ENCODE results near the gene MIS18BP1. TPM values are rescaled to one million over a fixed set of nuclear protein-coding genes. Genes with fewer than 3 reads are reported as not detected.

Gene MIS18BP1
- total RNA-seq, 1 donor from 2014 or later = 14.6 TPM

- H3K4me3 ChIP-seq (ENCODE audit: low read length in 3 of 3) = no peak overlapping the region
- H3K4me1 ChIP-seq (ENCODE audit: control insufficient read depth in 3 of 3, insufficient read depth in 3 of 3, low read length in 3 of 3) = no peaks in the 10 kb centered on the region
- no peaks in the 10 kb centered on the region for H3K27me3 ChIP-seq (ENCODE audit: control insufficient read depth in 3 of 3, insufficient read depth in 3 of 3, low read length in 3 of 3)
- no peak overlapping the region for H3K27ac ChIP-seq (ENCODE audit: low read depth, low read length)
- no peak overlapping the region for H3K9ac ChIP-seq (ENCODE audit: low read depth in 1 of 3, low read length in 3 of 3)
- no peaks in the 10 kb centered on the region for H3K9me3 ChIP-seq (ENCODE audit: control insufficient read depth in 3 of 3, low read length in 3 of 3)
- peaks cover 2 to 16% (median 6%) of the 10 kb centered on the region in 3 donors for H3K36me3 ChIP-seq (ENCODE audit: control insufficient read depth in 3 of 3, insufficient read depth in 3 of 3, low read length in 3 of 3)
Measured at GRCh38 chr14:45211295-45211694, 41.7 kb downstream of the MIS18BP1 start.

GRCh38 chr14:45210159-45210558 is 42.8 kb downstream of the MIS18BP1 start:
- Histone ChIP-seq H3K27me3 (ENCODE audit: control insufficient read depth in 3 of 3, insufficient read depth in 3 of 3, low read length in 3 of 3) (no peaks in the 10 kb centered on the region), H3K4me3 (ENCODE audit: low read length in 3 of 3) (no peak overlapping the region), H3K36me3 (ENCODE audit: control insufficient read depth in 3 of 3, insufficient read depth in 3 of 3, low read length in 3 of 3) (peaks cover 2 to 17% (median 6%) of the 10 kb centered on the region in 3 donors), H3K4me1 (ENCODE audit: control insufficient read depth in 3 of 3, insufficient read depth in 3 of 3, low read length in 3 of 3) (no peaks in the 10 kb centered on the region), H3K9me3 (ENCODE audit: control insufficient read depth in 3 of 3, low read length in 3 of 3) (no peaks in the 10 kb centered on the region), H3K9ac (ENCODE audit: low read depth in 1 of 3, low read length in 3 of 3) (no peak overlapping the region), H3K27ac (ENCODE audit: low read depth, low read length) (no peak overlapping the region)

GRCh38 chr14:45204241-45204640 is 48.8 kb downstream of the MIS18BP1 start:
- Histone ChIP-seq H3K4me3 (ENCODE audit: low read length in 3 of 3) (no peak overlapping the region), H3K36me3 (ENCODE audit: control insufficient read depth in 3 of 3, insufficient read depth in 3 of 3, low read length in 3 of 3) (peaks cover 2 to 7% (median 5%) of the 10 kb centered on the region in 3 donors), H3K27me3 (ENCODE audit: control insufficient read depth in 3 of 3, insufficient read depth in 3 of 3, low read length in 3 of 3) (no peaks in the 10 kb centered on the region), H3K9ac (ENCODE audit: low read depth in 1 of 3, low read length in 3 of 3) (no peak overlapping the region), H3K9me3 (ENCODE audit: control insufficient read depth in 3 of 3, low read length in 3 of 3) (no peaks in the 10 kb centered on the region), H3K4me1 (ENCODE audit: control insufficient read depth in 3 of 3, insufficient read depth in 3 of 3, low read length in 3 of 3) (no peaks in the 10 kb centered on the region), H3K27ac (ENCODE audit: low read depth, low read length) (no peak overlapping the region)

GRCh38 chr14:45201905-45202304 is 51.1 kb downstream of the MIS18BP1 start:
- no peak overlapping the region for H3K4me3 ChIP-seq (ENCODE audit: low read length in 3 of 3)
- no peaks in the 10 kb centered on the region for H3K9me3 ChIP-seq (ENCODE audit: control insufficient read depth in 3 of 3, low read length in 3 of 3)
- H3K27me3 ChIP-seq (ENCODE audit: control insufficient read depth in 3 of 3, insufficient read depth in 3 of 3, low read length in 3 of 3) = no peaks in the 10 kb centered on the region
- no peak overlapping the region for H3K9ac ChIP-seq (ENCODE audit: low read depth in 1 of 3, low read length in 3 of 3)
- H3K27ac ChIP-seq (ENCODE audit: low read depth, low read length) = no peak overlapping the region
- H3K36me3 ChIP-seq (ENCODE audit: control insufficient read depth in 3 of 3, insufficient read depth in 3 of 3, low read length in 3 of 3) = peaks cover 2 to 6% (median 5%) of the 10 kb centered on the region in 3 donors
- no peaks in the 10 kb centered on the region for H3K4me1 ChIP-seq (ENCODE audit: control insufficient read depth in 3 of 3, insufficient read depth in 3 of 3, low read length in 3 of 3)

- no peak overlapping the region for H3K9ac ChIP-seq (ENCODE audit: low read depth in 1 of 3, low read length in 3 of 3)
- peaks cover 0 to 8% (median 0%) of the 10 kb centered on the region in 3 donors for H3K36me3 ChIP-seq (ENCODE audit: control insufficient read depth in 3 of 3, insufficient read depth in 3 of 3, low read length in 3 of 3)
Measured at GRCh38 chr14:45199230-45199629, 53.8 kb downstream of the MIS18BP1 start.

GRCh38 chr14:45198551-45198950 is 54.5 kb downstream of the MIS18BP1 start:
- H3K4me1 ChIP-seq (ENCODE audit: control insufficient read depth in 3 of 3, insufficient read depth in 3 of 3, low read length in 3 of 3) = no peaks in the 10 kb centered on the region
- H3K9me3 ChIP-seq (ENCODE audit: control insufficient read depth in 3 of 3, low read length in 3 of 3) = no peaks in the 10 kb centered on the region
- no peaks in the 10 kb centered on the region for H3K27me3 ChIP-seq (ENCODE audit: control insufficient read depth in 3 of 3, insufficient read depth in 3 of 3, low read length in 3 of 3)
- H3K4me3 ChIP-seq (ENCODE audit: low read length in 3 of 3) = no peak overlapping the region
- H3K27ac ChIP-seq (ENCODE audit: low read depth, low read length) = no peak overlapping the region
- H3K36me3 ChIP-seq (ENCODE audit: control insufficient read depth in 3 of 3, insufficient read depth in 3 of 3, low read length in 3 of 3) = peaks cover 0 to 8% (median 0%) of the 10 kb centered on the region in 3 donors
- no peak overlapping the region for H3K9ac ChIP-seq (ENCODE audit: low read depth in 1 of 3, low read length in 3 of 3)

More at GRCh38 chr14:45199230-45199629, 53.8 kb downstream of the MIS18BP1 start:
- Histone ChIP-seq H3K27me3 (ENCODE audit: control insufficient read depth in 3 of 3, insufficient read depth in 3 of 3, low read length in 3 of 3) (no peaks in the 10 kb centered on the region), H3K9me3 (ENCODE audit: control insufficient read depth in 3 of 3, low read length in 3 of 3) (no peaks in the 10 kb centered on the region), H3K4me3 (ENCODE audit: low read length in 3 of 3) (no peak overlapping the region), H3K4me1 (ENCODE audit: control insufficient read depth in 3 of 3, insufficient read depth in 3 of 3, low read length in 3 of 3) (no peaks in the 10 kb centered on the region), H3K27ac (ENCODE audit: low read depth, low read length) (no peak overlapping the region)

- H3K4me1 ChIP-seq (ENCODE audit: control insufficient read depth in 3 of 3, insufficient read depth in 3 of 3, low read length in 3 of 3) = no peaks in the 10 kb centered on the region
- H3K36me3 ChIP-seq (ENCODE audit: control insufficient read depth in 3 of 3, insufficient read depth in 3 of 3, low read length in 3 of 3) = peaks cover 0 to 3% (median 0%) of the 10 kb centered on the region in 3 donors
- no peak overlapping the region for H3K9ac ChIP-seq (ENCODE audit: low read depth in 1 of 3, low read length in 3 of 3)
- H3K9me3 ChIP-seq (ENCODE audit: control insufficient read depth in 3 of 3, low read length in 3 of 3) = no peaks in the 10 kb centered on the region
- H3K4me3 ChIP-seq (ENCODE audit: low read length in 3 of 3) = no peak overlapping the region
- no peaks in the 10 kb centered on the region for H3K27me3 ChIP-seq (ENCODE audit: control insufficient read depth in 3 of 3, insufficient read depth in 3 of 3, low read length in 3 of 3)
- no peak overlapping the region for H3K27ac ChIP-seq (ENCODE audit: low read depth, low read length)
Measured at GRCh38 chr14:45194964-45195363, 58.0 kb downstream of the MIS18BP1 start.

- Histone ChIP-seq H3K27ac (ENCODE audit: low read depth, low read length) (no peak overlapping the region), H3K4me3 (ENCODE audit: low read length in 3 of 3) (no peak overlapping the region), H3K36me3 (ENCODE audit: control insufficient read depth in 3 of 3, insufficient read depth in 3 of 3, low read length in 3 of 3) (peaks cover 0 to 9% (median 7%) of the 10 kb centered on the region in 3 donors), H3K4me1 (ENCODE audit: control insufficient read depth in 3 of 3, insufficient read depth in 3 of 3, low read length in 3 of 3) (no peaks in the 10 kb centered on the region), H3K27me3 (ENCODE audit: control insufficient read depth in 3 of 3, insufficient read depth in 3 of 3, low read length in 3 of 3) (no peaks in the 10 kb centered on the region), H3K9me3 (ENCODE audit: control insufficient read depth in 3 of 3, low read length in 3 of 3) (no peaks in the 10 kb centered on the region), H3K9ac (ENCODE audit: low read depth in 1 of 3, low read length in 3 of 3) (no peak overlapping the region)
Measured at GRCh38 chr14:45185100-45185814, 67.7 kb downstream of the MIS18BP1 start.

GRCh38 chr14:45181806-45182205 is 71.2 kb downstream of the MIS18BP1 start:
- H3K4me3 ChIP-seq (ENCODE audit: low read length in 3 of 3) = no peak overlapping the region
- H3K9me3 ChIP-seq (ENCODE audit: control insufficient read depth in 3 of 3, low read length in 3 of 3) = no peaks in the 10 kb centered on the region
- H3K27ac ChIP-seq (ENCODE audit: low read depth, low read length) = no peak overlapping the region
- H3K4me1 ChIP-seq (ENCODE audit: control insufficient read depth in 3 of 3, insufficient read depth in 3 of 3, low read length in 3 of 3) = no peaks in the 10 kb centered on the region
- no peaks in the 10 kb centered on the region for H3K27me3 ChIP-seq (ENCODE audit: control insufficient read depth in 3 of 3, insufficient read depth in 3 of 3, low read length in 3 of 3)
- no peak overlapping the region for H3K9ac ChIP-seq (ENCODE audit: low read depth in 1 of 3, low read length in 3 of 3)
- H3K36me3 ChIP-seq (ENCODE audit: control insufficient read depth in 3 of 3, insufficient read depth in 3 of 3, low read length in 3 of 3) = peaks cover 0 to 6% (median 0%) of the 10 kb centered on the region in 3 donors

- Histone ChIP-seq H3K4me1 (ENCODE audit: control insufficient read depth in 3 of 3, insufficient read depth in 3 of 3, low read length in 3 of 3) (no peaks in the 10 kb centered on the region), H3K9me3 (ENCODE audit: control insufficient read depth in 3 of 3, low read length in 3 of 3) (no peaks in the 10 kb centered on the region), H3K27ac (ENCODE audit: low read depth, low read length) (no peak overlapping the region), H3K36me3 (ENCODE audit: control insufficient read depth in 3 of 3, insufficient read depth in 3 of 3, low read length in 3 of 3) (peaks cover 0 to 3% (median 0%) of the 10 kb centered on the region in 3 donors), H3K27me3 (ENCODE audit: control insufficient read depth in 3 of 3, insufficient read depth in 3 of 3, low read length in 3 of 3) (no peaks in the 10 kb centered on the region), H3K4me3 (ENCODE audit: low read length in 3 of 3) (no peak overlapping the region), H3K9ac (ENCODE audit: low read depth in 1 of 3, low read length in 3 of 3) (no peak overlapping the region)
Measured at GRCh38 chr14:45181329-45181728, 71.7 kb downstream of the MIS18BP1 start.
